ENCODE measurements around the gene HERC5. TPM values are rescaled to one million over a fixed set of nuclear protein-coding genes. Genes with fewer than 3 reads are reported as not detected.

HERC5 gene
- total RNA-seq, 1 donor from 2014 or later: under 0.01 TPM

DNA sequence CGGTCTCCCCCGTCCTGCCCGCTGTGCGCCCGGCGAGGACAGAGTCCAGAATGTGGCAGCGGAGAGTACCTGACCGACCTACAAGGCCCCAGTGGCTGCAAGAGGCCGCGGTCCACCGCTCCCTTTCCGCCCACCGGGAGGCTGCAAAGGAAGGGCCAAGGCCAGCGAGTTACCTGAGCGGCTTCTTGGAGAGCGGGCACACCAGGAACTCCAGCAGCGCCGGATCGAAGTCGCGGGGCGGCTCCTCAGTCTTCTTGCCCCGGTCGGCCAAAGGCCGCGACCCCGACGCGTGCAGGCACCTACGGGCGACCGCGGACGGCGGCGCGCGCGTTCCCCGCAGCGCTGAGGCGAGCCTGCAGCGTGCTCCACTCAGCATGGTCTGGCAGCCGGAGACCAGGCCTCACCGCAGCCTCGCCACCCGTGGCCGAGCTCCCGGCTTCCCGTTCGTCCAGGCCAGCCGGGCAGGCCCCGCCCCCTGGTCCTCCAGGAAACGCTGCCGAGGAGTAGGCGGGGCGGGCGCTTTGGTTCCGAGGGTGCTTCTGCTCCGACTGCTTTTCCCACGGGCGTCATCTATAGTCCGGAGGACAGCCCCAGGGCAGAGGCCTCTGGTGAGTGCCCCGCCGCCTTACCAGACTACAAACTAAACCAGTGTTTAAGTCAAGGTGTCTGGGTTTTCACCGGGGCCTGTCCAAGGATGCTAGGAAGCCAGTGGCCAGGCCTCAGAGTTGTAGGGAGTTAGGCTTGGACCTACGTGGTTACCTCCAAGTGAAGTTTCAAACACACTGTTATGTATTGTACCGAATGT is 66.6 kb downstream of the HERC5 start, which contains the start of gene PYURF:
PYURF (minus strand) TSS at position 452 of the 805 bp plus-strand sequence; CDS start at position 376, 76 bp downstream.
- H3K27me3 ChIP-seq (ENCODE audit: control insufficient read depth, insufficient read depth, low read length): no peaks in the 10 kb centered on the region
- no peak for FAIRE-seq
- DNase-seq (ENCODE audit: low read depth): peak; percentile 79
- peaks cover 2% of the 10 kb centered on the region for H3K36me3 ChIP-seq (ENCODE audit: control insufficient read depth, insufficient read depth, low read length)
- peak within 1 kb of the TSS; percentile 94 for H3K4me3 ChIP-seq (ENCODE audit: low read depth, low read length)
- TF ChIP-seq, protein P1, sequence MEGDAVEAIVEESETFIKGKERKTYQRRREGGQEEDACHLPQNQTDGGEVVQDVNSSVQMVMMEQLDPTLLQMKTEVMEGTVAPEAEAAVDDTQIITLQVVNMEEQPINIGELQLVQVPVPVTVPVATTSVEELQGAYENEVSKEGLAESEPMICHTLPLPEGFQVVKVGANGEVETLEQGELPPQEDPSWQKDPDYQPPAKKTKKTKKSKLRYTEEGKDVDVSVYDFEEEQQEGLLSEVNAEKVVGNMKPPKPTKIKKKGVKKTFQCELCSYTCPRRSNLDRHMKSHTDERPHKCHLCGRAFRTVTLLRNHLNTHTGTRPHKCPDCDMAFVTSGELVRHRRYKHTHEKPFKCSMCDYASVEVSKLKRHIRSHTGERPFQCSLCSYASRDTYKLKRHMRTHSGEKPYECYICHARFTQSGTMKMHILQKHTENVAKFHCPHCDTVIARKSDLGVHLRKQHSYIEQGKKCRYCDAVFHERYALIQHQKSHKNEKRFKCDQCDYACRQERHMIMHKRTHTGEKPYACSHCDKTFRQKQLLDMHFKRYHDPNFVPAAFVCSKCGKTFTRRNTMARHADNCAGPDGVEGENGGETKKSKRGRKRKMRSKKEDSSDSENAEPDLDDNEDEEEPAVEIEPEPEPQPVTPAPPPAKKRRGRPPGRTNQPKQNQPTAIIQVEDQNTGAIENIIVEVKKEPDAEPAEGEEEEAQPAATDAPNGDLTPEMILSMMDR (IDR thresholded peaks at IDR 0.05; ENCODE audit: insufficient read depth, low read length, severe bottlenecking): no peak

DNA sequence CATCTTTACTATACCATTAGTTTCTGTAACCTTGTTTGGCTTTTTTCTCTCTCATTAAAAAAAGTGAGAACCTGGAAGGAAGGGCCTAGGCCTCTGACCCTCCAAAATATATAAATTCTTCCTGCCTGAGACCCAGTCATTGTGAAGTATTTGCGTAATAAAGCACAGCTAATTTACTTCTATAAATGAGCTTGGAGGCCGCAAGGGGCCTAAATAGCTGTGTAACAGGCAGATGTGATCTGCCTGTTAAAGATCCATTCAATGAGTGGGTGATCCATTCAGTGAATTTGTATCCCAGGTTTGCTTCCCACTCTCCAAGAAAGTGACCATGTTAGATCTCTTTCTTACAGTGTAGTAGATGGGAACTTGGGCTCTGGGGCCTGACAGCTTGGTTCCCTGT is 67.3 kb downstream of the HERC5 start:
- FAIRE-seq (no peak), DNase-seq (ENCODE audit: low read depth) (no peak)
- TF ChIP-seq, protein P1 (IDR thresholded peaks at IDR 0.05; ENCODE audit: insufficient read depth, low read length, severe bottlenecking): no peak
- no peaks in the 10 kb centered on the region for H3K27me3 ChIP-seq (ENCODE audit: control insufficient read depth, insufficient read depth, low read length)
- peak overlapping the region; percentile 94 for H3K4me3 ChIP-seq (ENCODE audit: low read depth, low read length)
- peaks cover 2% of the 10 kb centered on the region for H3K36me3 ChIP-seq (ENCODE audit: control insufficient read depth, insufficient read depth, low read length)

DNA sequence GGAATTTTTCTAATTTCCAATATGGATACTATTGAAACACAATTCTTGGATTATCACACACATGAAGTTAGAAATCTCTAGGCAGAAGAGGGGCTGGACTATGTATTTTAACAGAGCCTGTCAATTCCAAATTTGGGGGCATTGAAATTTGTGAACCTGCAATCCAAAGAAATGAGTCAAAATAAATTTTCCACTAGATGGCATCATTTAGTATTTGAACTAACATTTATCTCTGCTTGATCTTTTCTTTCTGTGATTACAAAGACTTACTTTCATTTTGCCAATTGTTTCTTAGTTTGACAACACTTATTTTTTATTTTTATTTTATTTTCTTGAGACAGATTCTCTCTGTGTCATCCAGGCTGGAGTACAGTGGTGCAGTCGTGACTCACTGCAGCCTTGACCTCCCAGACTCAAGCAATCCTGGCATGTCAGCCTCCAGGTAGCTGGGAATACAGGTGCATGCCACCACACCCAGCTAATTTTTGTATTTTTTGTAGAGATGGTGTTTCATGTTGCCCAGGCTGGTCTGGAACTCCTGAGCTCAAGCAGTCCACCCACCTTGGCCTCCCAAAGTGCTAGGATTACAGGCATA is 69.4 kb downstream of the HERC5 start:
- no peak overlapping the region for H3K4me3 ChIP-seq (ENCODE audit: low read depth, low read length)
- no peaks in the 10 kb centered on the region for H3K27me3 ChIP-seq (ENCODE audit: control insufficient read depth, insufficient read depth, low read length)
- DNase-seq (ENCODE audit: low read depth) (peak; percentile 44), FAIRE-seq (no peak)
- H3K36me3 ChIP-seq (ENCODE audit: control insufficient read depth, insufficient read depth, low read length): peaks cover 2% of the 10 kb centered on the region
- TF ChIP-seq, protein P1 (IDR thresholded peaks at IDR 0.05; ENCODE audit: insufficient read depth, low read length, severe bottlenecking): no peak

DNA sequence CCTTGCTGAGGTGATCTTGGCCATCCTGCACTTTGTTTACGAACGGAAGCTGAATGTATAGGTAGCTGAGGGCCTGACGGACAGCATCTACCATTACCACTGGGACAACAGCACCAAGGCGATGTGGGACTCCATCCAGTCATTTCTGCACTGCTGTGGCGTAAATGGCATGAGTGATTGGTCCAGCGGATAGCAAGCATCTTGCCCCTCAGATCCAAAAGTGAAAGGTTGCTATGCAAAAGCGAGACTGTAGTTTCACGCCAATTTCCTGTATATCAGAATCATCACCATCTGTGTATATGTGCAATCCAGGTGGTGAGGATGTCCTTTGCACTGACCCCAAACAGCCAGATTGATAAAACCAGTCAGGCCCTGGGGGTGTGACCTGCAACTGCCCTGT is 70.9 kb downstream of the HERC5 start:
- H3K27me3 ChIP-seq (ENCODE audit: control insufficient read depth, insufficient read depth, low read length): no peaks in the 10 kb centered on the region
- no peaks in the 10 kb centered on the region for H3K36me3 ChIP-seq (ENCODE audit: control insufficient read depth, insufficient read depth, low read length)
- FAIRE-seq (no peak), DNase-seq (ENCODE audit: low read depth) (no peak)
- no peak overlapping the region for H3K4me3 ChIP-seq (ENCODE audit: low read depth, low read length)
- TF ChIP-seq, protein P1 (IDR thresholded peaks at IDR 0.05; ENCODE audit: insufficient read depth, low read length, severe bottlenecking): no peak

DNA sequence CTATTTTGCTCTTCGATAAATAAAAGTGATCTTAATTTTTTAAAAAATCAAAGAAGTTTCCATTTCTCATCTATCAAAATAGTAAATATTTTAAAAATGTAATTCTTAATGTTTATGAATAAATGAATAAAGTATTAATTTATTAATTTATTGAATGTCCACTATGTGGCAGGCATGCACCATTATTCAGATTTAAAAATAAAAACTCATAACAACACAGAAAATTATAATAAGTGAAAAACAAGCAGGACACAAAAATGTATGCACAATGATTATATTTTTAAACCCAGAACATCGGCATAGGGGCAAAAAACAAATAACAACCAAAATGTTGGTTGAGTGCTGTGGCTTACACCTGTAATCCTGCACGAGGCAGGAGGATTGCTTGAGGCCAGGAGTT is 71.9 kb downstream of the HERC5 start:
- TF ChIP-seq, protein P1 (IDR thresholded peaks at IDR 0.05; ENCODE audit: insufficient read depth, low read length, severe bottlenecking): no peak
- DNase-seq (ENCODE audit: low read depth) (no peak), FAIRE-seq (no peak)
- no peaks in the 10 kb centered on the region for H3K27me3 ChIP-seq (ENCODE audit: control insufficient read depth, insufficient read depth, low read length)
- no peaks in the 10 kb centered on the region for H3K36me3 ChIP-seq (ENCODE audit: control insufficient read depth, insufficient read depth, low read length)
- no peak overlapping the region for H3K4me3 ChIP-seq (ENCODE audit: low read depth, low read length)

Data from bronchial epithelial cell (primary cell).